SU-DHL-6 (cell line): ENCODE results near the gene ITSN1.

Source experiments
- CTCF ChIP-seq: fragments of 200-600 bp; sonication (generic); IDR thresholded peaks from one replicate; pipeline ENCODE4 v1.5.1; 2017; ENCODE audit warnings: antibody characterized with exemption, mild to moderate bottlenecking, low read length, moderate library complexity; ENCODE audit not compliant: insufficient read depth, poor library complexity, severe bottlenecking
- EZH2phosphoT487 ChIP-seq: fragments of 200-600 bp; sonication (generic), shearing (Covaris generic); conservative IDR thresholded peaks from 2 replicates; pipeline ENCODE4 v1.6.1; 2018; ENCODE audit warnings: mild to moderate bottlenecking, antibody characterized with exemption, low read length, moderate library complexity, mixed read lengths

GRCh38 chr21:33708874-33709273 lies 66.6 kb downstream of the ITSN1 start:
- TF ChIP-seq CTCF (no peak), EZH2phosphoT487 (no peak)
